Liver (tissue), 9 donors: Measurements from ENCODE around the gene CENPVL1. TPM values are rescaled to one million over a fixed set of nuclear protein-coding genes. Genes with fewer than 3 reads are reported as not detected.
"Not testable (repeated sequence)": the region's sequence is repeated elsewhere in the genome, so short reads cannot be mapped to it uniquely, and the experiment has no call there.

Source experiments
- DNase-seq: peaks from one replicate; pipeline ENCODE4 v3.0.0-alpha.2; 2017; ENCODE audit warnings: low spot score
- H3K27ac ChIP-seq, 2 donors: one replicate each; pipeline ENCODE4 v1.7.0; 2013; ENCODE audit warnings: inconsistent platforms in 2 of 2, low read length in 2 of 2, control low read depth in 1 of 2, low read depth in 1 of 2, mild to moderate bottlenecking in 1 of 2
- H3K27me3 ChIP-seq, 4 donors: one replicate each; pipeline versions ENCODE4 v1.6.1 to v1.7.0; 2013; ENCODE audit warnings: low read length in 3 of 4, inconsistent platforms in 1 of 4, mild to moderate bottlenecking in 1 of 4, moderate library complexity in 1 of 4; ENCODE audit not compliant: control insufficient read depth in 4 of 4, insufficient read depth in 4 of 4
- H3K36me3 ChIP-seq, 4 donors: one replicate each; pipeline versions ENCODE4 v1.6.1 to v1.7.0; 2013; ENCODE audit warnings: low read length in 3 of 4, mild to moderate bottlenecking in 3 of 4, low read depth in 1 of 4, moderate library complexity in 1 of 4; ENCODE audit not compliant: control insufficient read depth in 4 of 4, insufficient read depth in 3 of 4
- H3K4me1 ChIP-seq, 4 donors: one replicate each; pipeline versions ENCODE4 v1.6.1 to v1.7.0; 2013; ENCODE audit warnings: low read length in 3 of 4, mild to moderate bottlenecking in 3 of 4, moderate library complexity in 1 of 4; ENCODE audit not compliant: control insufficient read depth in 4 of 4, insufficient read depth in 4 of 4
- H3K4me3 ChIP-seq, 3 donors: one replicate each; pipeline versions ENCODE4 v1.6.1 to v1.7.0; 2013; ENCODE audit warnings: low read length in 3 of 3, control low read depth in 1 of 3, low read depth in 1 of 3, mild to moderate bottlenecking in 1 of 3
- H3K9ac ChIP-seq, 2 donors: one replicate each; pipeline ENCODE4 v1.7.0; 2013; ENCODE audit warnings: low read length in 2 of 2, mild to moderate bottlenecking in 2 of 2, moderate library complexity in 2 of 2, control low read depth in 1 of 2, low read depth in 1 of 2
- H3K9me3 ChIP-seq, 4 donors: one replicate each; pipeline versions ENCODE4 v1.6.1 to v1.7.0; 2013; ENCODE audit warnings: low read length in 3 of 4; ENCODE audit not compliant: control insufficient read depth in 4 of 4
- CTCF ChIP-seq: fragments of 150-350 bp; IDR thresholded peaks from 2 replicates; pipeline ENCODE4 v1.5.1; 2017; ENCODE audit warnings: improper control_type of control experiment, low read depth, low read length; ENCODE audit not compliant: missing input control
- EGR1 ChIP-seq, 2 donors: IDR thresholded peaks; 2 replicates each; pipeline ENCODE4 v1.6.1; 2016 to 2018; ENCODE audit warnings: antibody characterized with exemption in 2 of 2, low read depth in 2 of 2
- FOXA1 ChIP-seq: IDR thresholded peaks from 2 replicates; pipeline ENCODE4 v1.6.1; 2016; ENCODE audit warnings: antibody characterized with exemption
- FOXA2 ChIP-seq: IDR thresholded peaks from 2 replicates; pipeline ENCODE4 v1.6.1; 2016; ENCODE audit warnings: antibody characterized with exemption
- GABPA ChIP-seq, 2 donors: IDR thresholded peaks in 1 of 2; conservative IDR thresholded peaks in 1 of 2; 2 replicates each; pipeline ENCODE4 v1.6.1; 2016; ENCODE audit warnings: antibody characterized with exemption in 2 of 2, mild to moderate bottlenecking in 1 of 2, moderate library complexity in 1 of 2
- HNF4A ChIP-seq, 2 donors: conservative IDR thresholded peaks; 2 replicates each; pipeline ENCODE4 v1.6.1; 2016; ENCODE audit warnings: antibody characterized with exemption in 2 of 2, mild to moderate bottlenecking in 2 of 2
- HNF4G ChIP-seq: IDR thresholded peaks from 2 replicates; pipeline ENCODE4 v1.6.1; 2016; ENCODE audit warnings: antibody characterized with exemption
- JUND ChIP-seq, 2 donors: IDR thresholded peaks; 2 replicates each; pipeline ENCODE4 v1.6.1; 2016; ENCODE audit warnings: antibody characterized with exemption in 2 of 2
- RAD21 ChIP-seq, 2 donors: IDR thresholded peaks; 2 replicates each; pipeline ENCODE4 v1.6.1; 2016; ENCODE audit warnings: antibody characterized with exemption in 2 of 2, mild to moderate bottlenecking in 2 of 2
- REST ChIP-seq: IDR thresholded peaks from 2 replicates; pipeline ENCODE4 v1.6.1; 2016; ENCODE audit warnings: antibody characterized with exemption, mild to moderate bottlenecking
- RXRA ChIP-seq, 2 donors: IDR thresholded peaks; 2 replicates each; pipeline ENCODE4 v1.6.1; 2017 to 2018; ENCODE audit warnings: antibody characterized with exemption in 2 of 2, mild to moderate bottlenecking in 1 of 2
- SP1 ChIP-seq: IDR thresholded peaks from 2 replicates; pipeline ENCODE4 v1.6.1; 2018; ENCODE audit warnings: antibody characterized with exemption, mild to moderate bottlenecking
- TAF1 ChIP-seq: conservative IDR thresholded peaks from 2 replicates; pipeline ENCODE4 v1.6.1; 2016; ENCODE audit warnings: antibody characterized with exemption, mild to moderate bottlenecking
- YY1 ChIP-seq: IDR thresholded peaks from 2 replicates; pipeline ENCODE4 v1.6.1; 2016; ENCODE audit warnings: antibody characterized with exemption, mild to moderate bottlenecking
- ZBTB33 ChIP-seq: IDR thresholded peaks from 2 replicates; pipeline ENCODE4 v1.6.1; 2016; ENCODE audit warnings: antibody characterized with exemption
- WGBS: extraction: QIAGEN DNeasy Blood & Tissue Kit; methylation state at CpG from one replicate; pipeline ENCODE4 v1.1.7; 2013; 5-methylcytosine and 5-hydroxymethylcytosine counted together
- polyA plus RNA-seq, 2 donors: library from polyadenylated mRNA; stranded (reverse) in 1 of 2; unstranded in 1 of 2; fragments of 200-250 nt in 1 of 2; fragments of >200 nt in 1 of 2; fragmentation: Nextera tagmentation in 1 of 2; extraction: Ambion mirVana in 1 of 2; gene quantifications; one replicate each; pipeline versions ENCODE4 v1.2.1 to v1.2.3, GENCODE V29; 2013 to 2015
- total RNA-seq, 2 donors: library from RNA; depleted of rRNA; stranded (reverse); fragments of >200 nt; gene quantifications; one replicate each; pipeline ENCODE4 v1.2.3, GENCODE V29; 2014
- donor health status: healthy.
- donor health status: healthy.
- donor health status: healthy.
- donor health status: healthy.
- donor health status: healthy.

The CENPVL1 gene
- total and polyA plus RNA-seq, 4 donors, result not detected

- H3K36me3 ChIP-seq, H3K4me1 ChIP-seq, H3K27ac ChIP-seq, H3K9me3 ChIP-seq, H3K9ac ChIP-seq, H3K27me3 ChIP-seq, H3K4me3 ChIP-seq, DNase-seq: not testable (repeated sequence)
- no CpG with 5 or more reads among the region's 88 CpGs for whole genome bisulfite sequencing
These were observed 28.2 kb upstream of the CENPVL1 start for GRCh38 chrX:51681808-51682719.

GRCh38 chrX:51682720-51683062 is 27.6 kb upstream of the CENPVL1 start, which contains the start of gene CENPVL2:
CENPVL2 (minus strand) TSS chrX:51682831; CDS start chrX:51682831, 0 bp downstream.
- not testable (repeated sequence) for H3K4me3 ChIP-seq, DNase-seq, H3K36me3 ChIP-seq, H3K4me1 ChIP-seq, H3K27me3 ChIP-seq, H3K9ac ChIP-seq, H3K9me3 ChIP-seq, H3K27ac ChIP-seq
- no CpG with 5 or more reads among the region's 30 CpGs for WGBS

GRCh38 chrX:51694254-51694653 is 16.1 kb upstream of the CENPVL1 start:
- TF ChIP-seq CTCF (no peak), YY1 (no peak), HNF4G (no peak), RAD21 (IDR thresholded peaks at IDR 0.05) (no peak), JUND (IDR thresholded peaks at IDR 0.05) (no peak), ZBTB33 (no peak), TAF1 (no peak), SP1 (no peak), FOXA1 (no peak), EGR1 (IDR thresholded peaks at IDR 0.05; ENCODE audit: low read depth in 2 of 2) (no peak), FOXA2 (no peak), RXRA (IDR thresholded peaks at IDR 0.05) (no peak), HNF4A (conservative IDR thresholded peaks at IDR 0.05) (no peak), REST (no peak), GABPA (IDR thresholded peaks at IDR 0.05 in 1 of 2, conservative IDR thresholded peaks at IDR 0.05 in 1 of 2) (no peak)
- no peak overlapping the region for H3K4me3 ChIP-seq
- no peaks in the 10 kb centered on the region for H3K27me3 ChIP-seq
- no peaks in the 10 kb centered on the region for H3K4me1 ChIP-seq
- no peak overlapping the region for H3K9ac ChIP-seq
- 71% methylated on average over 6 of the region's 6 CpGs for WGBS
- no peaks in the 10 kb centered on the region for H3K36me3 ChIP-seq
- peaks cover 0 to 5% (median 0%) of the 10 kb centered on the region in 4 donors for H3K9me3 ChIP-seq
- no peak for DNase-seq
- H3K27ac ChIP-seq, result no peak overlapping the region
